Measurements from ENCODE around the gene CCDC93. TPM values are rescaled to one million over a fixed set of nuclear protein-coding genes. Genes with fewer than 3 reads are reported as not detected.
"Not testable (repeated sequence)": the region's sequence is repeated elsewhere in the genome, so short reads cannot be mapped to it uniquely, and the experiment has no call there.

CCDC93 gene
- total RNA-seq, 1 donor from 2014 or later = 24.1 TPM

DNA sequence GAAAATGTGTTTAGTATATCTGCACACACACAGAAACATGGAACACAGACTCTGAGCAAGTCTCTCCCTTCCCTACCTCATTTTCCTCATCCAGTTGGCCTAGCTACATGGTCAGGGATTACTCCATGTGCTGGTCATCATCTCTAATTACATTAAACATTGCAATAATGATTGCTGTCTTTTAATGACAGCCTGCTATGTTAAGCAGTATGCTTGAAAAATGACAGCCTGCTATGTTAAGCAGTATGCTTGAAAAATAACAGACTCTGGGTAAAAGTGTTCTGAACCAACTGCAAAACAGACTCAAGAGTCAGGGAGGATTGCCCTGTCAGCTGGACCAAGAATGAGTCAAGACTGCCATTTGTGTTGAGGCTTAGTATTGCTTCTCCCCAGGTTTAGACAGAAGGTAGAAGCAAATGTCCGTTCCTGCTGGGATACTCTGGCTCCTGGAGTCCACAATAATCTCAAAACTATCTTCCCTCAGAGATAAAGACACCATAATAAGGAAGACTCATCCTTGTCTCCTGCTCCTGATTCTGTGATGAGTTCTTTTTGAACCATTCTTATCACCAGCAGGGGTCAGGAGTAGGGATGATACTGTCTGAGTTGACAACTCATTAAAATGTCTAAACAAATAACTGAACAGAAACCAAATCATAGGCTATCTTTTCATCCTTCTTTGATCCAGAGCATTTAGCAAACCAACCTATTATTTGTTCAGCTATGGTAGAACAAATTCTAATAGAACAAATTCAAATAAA is 57.7 kb downstream of the CCDC93 start:
- DNase-seq (ENCODE audit: low spot score) = peak; percentile 56

DNA sequence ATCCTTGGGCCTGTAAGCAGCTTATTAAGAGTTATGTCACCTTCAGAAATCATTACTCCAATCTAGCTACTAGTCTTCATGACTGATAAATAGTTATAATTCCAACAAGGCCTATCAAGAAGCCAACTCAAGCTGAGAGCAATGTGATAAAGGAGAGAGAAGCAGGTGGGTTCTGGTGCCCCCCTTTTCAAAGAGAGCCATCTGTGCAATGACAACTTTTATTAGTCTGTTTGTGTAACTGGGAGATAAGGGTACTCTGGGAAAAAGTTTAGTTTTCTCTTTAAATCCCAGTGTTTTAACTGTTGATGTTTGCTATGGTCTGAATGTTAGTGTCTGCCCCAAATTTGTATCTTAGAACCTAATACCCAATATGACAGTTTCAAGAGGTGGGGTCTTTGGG is 60.6 kb downstream of the CCDC93 start:
- DNase-seq (ENCODE audit: low spot score) = peak; percentile 34

- DNase-seq (ENCODE audit: low spot score) = peak; percentile 82
Observed at GRCh38 chr2:117952701-117953100, 61.2 kb downstream of the CCDC93 start.

DNA sequence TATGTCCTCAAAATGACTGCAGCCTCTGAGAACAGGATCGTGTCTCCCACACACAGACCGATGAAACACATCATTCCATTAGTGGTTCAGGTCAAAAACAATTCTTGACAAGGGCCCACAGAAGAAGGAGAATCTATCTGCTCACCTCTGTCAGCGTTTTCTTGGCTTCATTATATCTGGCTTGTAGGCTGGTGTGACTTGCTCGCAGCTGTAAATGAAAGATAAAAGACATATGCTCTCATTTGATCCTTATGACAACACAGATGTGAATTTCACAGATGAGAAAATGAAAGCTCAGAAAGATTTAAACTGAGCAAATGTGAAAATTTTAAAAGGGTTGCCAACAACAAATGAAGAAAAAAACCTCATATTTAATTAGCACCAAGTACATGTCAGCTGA is 61.6 kb downstream of the CCDC93 start:
- DNase-seq (ENCODE audit: low spot score) = peak; percentile 30

DNA sequence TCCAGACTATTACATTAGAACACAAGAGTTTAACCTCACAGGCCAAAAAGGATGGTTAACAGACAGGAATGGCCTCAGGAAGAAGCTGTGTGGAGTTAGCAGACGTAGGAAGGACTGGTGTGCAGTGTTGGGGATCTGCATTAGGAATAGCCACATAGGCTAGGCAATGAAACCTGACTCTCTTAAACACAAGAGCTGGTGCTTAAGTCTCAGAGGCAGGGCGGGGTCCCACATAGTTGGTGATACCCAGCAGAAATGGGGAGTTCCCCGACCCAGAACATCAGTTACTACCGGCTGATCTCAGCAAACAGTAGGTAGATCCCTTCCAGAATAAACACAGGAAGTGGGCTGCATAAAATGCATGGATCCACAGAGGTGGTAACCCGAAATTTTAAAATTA is 64.1 kb downstream of the CCDC93 start:
- DNase-seq (ENCODE audit: low spot score) = no peak

- DNase-seq (ENCODE audit: low spot score) = no peak
Observed at GRCh38 chr2:117948615-117949014, 65.3 kb downstream of the CCDC93 start.

- no peak for DNase-seq (ENCODE audit: low spot score)
Observed at GRCh38 chr2:117945296-117945695, 68.6 kb downstream of the CCDC93 start.

- no peak for DNase-seq (ENCODE audit: low spot score)
Observed at GRCh38 chr2:117944816-117945215, 69.1 kb downstream of the CCDC93 start.

- peak; percentile 87 for DNase-seq (ENCODE audit: low spot score)
Observed at GRCh38 chr2:117943013-117943672, 70.7 kb downstream of the CCDC93 start.

DNA sequence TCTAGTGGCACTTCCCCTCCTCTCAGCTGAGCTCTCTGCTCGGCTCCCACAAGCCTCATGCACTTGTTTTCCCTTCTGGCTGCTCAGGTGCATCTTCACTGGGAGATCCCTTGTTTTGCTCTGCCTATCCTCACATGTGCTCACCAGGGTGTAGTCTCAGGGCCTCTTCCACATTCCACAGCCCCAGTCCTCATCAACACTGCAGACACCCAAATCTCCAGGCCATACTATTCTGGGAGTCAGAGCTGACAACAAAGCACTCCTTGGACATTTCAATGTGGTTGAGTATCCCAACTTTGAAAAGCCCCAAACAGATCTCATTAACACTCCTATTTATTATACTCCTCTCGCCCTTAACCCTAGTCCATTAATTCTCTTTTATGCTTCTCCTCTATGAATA is 71.3 kb downstream of the CCDC93 start:
- peak; percentile 60 for DNase-seq (ENCODE audit: low spot score)

GRCh38 chr2:117941693-117942092 is 72.2 kb downstream of the CCDC93 start:
- DNase-seq (ENCODE audit: low spot score) = no peak

- DNase-seq (ENCODE audit: low spot score) = no peak
Observed at GRCh38 chr2:117940436-117940835, 73.4 kb downstream of the CCDC93 start.

- no peak for DNase-seq (ENCODE audit: low spot score)
Observed at GRCh38 chr2:117938611-117939010, 75.3 kb downstream of the CCDC93 start.

GRCh38 chr2:117936871-117937428 is 76.9 kb downstream of the CCDC93 start:
- DNase-seq (ENCODE audit: low spot score) = no peak

- no peak for DNase-seq (ENCODE audit: low spot score)
Observed at GRCh38 chr2:117935954-117936353, 77.9 kb downstream of the CCDC93 start.

GRCh38 chr2:117935456-117935855 is 78.4 kb downstream of the CCDC93 start:
- no peak for DNase-seq (ENCODE audit: low spot score)

- no peak for DNase-seq (ENCODE audit: low spot score)
Observed at GRCh38 chr2:117933884-117934354, 80.0 kb downstream of the CCDC93 start.

DNA sequence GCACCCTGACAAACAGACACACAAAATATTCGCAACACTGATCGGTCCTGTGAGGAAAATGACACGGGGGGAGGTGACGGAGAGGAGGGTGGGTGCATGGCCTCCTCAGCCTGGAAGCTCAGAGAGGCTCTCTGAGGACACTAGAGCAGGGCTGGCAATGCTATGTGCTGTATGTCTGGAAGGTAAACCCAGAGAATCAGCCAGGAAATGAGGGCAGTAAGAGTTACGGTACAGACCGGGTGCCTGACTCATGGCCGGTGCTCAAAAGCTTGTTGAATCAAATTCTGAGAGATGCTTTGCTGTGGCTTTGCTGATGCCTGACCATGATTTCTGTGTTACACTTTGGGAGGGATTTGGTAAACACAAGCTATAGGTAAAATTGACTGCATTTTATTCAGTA is 81.9 kb downstream of the CCDC93 start:
- no peak for DNase-seq (ENCODE audit: low spot score)

- no peak for DNase-seq (ENCODE audit: low spot score)
Observed at GRCh38 chr2:117931266-117931665, 82.6 kb downstream of the CCDC93 start.

DNA sequence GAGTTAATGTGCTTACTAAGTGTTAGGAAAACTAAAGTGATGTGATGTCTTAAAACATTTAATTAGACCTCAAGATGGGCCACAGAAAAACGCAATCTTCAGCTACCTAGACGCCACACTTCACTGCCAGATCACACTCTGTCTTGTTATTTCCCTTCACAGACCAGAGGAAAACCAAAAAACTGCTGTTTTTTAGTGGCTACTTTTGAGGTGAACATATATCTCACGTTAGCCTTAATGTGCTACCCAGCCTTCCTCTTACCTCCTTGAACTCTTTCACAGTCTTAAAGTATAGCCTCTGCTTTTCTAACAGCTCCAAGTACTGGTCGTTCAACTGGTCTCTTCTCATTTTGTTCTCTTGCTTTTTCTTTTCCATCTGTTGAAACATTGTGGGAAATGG is 83.1 kb downstream of the CCDC93 start:
- no peak for DNase-seq (ENCODE audit: low spot score)

DNA sequence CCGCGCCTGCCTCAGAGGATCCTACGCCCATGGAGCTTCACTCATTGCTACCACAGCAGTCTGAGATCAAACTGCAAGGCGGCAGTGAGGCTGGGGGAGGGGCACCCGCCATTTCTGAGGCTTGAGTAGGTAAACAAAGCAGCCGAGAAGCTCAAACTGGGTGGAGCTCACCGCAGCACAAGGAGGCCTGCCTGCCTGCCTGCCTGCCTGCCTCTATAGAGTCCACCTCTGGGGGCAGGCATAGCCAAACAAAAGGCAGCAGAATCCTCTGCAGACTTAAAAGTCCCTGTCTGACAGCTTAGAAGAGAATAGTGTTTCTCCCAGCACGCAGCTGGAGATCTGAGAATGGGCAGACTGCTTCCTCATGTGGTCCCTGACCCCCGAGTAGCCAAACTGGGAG is 90.4 kb downstream of the CCDC93 start:
- not testable (repeated sequence) for DNase-seq (ENCODE audit: low spot score)

DNA sequence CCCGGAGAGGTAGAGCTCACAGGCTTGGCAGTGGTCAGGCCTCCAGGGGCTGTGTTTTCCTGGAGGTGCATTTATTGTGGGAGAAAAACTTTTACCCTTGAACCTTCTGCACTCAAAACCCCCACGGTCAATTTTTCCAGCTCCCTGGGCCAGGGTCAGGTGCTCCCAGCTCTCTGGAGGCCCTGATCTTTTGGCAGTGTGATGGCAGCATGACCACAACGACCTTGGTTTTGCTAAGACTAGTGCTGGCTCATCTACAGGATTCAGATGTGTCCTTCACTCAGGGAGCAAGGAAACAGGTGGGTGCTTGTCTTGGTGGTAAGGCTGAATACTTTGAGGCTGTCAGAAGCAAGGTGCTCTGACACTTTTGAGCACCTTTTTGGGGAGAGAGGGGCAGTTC is 92.3 kb downstream of the CCDC93 start:
- no peak for DNase-seq (ENCODE audit: low spot score)

DNA sequence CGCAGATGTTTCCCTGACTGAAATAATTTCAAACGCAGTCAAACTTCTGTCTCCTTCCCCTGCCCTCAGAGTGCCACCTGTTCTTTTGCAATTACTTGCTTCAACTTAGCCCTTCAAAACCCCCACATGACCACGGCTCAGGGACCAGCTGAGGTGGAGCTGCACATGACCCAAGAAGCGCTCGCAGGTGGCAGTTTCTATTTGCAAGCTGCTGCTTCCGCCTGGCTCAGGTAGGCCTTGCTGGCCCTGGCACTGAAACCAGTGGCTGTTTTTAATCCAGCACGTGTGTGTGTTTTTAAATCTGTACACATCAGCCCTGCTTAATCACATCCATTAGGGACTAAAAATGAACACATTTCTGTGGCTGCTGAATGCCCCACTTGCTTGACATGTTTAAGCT is 95.3 kb downstream of the CCDC93 start:
- DNase-seq (ENCODE audit: low spot score) = no peak
